ENCODE measurements around the gene CDS2.

DNA sequence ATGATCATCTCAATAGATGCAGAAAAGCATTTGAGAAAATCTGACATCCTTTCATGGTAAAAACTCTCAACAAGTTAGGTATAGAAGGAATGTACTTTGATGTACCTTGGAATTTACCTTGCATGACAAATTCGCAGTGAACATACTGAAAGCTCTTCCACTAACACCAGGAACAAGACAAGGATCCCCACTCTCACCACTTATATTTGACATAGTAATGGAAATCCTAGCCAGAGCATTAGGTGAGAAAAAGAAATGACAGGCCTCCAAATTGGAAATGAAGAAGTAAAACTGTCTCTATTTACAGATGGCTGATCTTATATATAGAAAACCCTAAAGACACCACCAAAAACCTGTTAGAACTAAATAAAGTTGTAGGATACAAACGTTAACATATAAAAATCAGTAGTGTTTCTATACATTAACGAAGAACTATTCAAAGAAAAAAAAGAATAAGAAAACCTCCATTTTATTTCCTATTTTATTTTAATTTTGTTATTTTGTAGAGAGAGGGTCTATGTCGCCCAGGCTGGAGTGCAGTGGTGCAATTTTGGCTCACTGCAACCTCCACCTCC, 34.0 kb upstream of the CDS2 start:
- TF ChIP-seq, protein P1, sequence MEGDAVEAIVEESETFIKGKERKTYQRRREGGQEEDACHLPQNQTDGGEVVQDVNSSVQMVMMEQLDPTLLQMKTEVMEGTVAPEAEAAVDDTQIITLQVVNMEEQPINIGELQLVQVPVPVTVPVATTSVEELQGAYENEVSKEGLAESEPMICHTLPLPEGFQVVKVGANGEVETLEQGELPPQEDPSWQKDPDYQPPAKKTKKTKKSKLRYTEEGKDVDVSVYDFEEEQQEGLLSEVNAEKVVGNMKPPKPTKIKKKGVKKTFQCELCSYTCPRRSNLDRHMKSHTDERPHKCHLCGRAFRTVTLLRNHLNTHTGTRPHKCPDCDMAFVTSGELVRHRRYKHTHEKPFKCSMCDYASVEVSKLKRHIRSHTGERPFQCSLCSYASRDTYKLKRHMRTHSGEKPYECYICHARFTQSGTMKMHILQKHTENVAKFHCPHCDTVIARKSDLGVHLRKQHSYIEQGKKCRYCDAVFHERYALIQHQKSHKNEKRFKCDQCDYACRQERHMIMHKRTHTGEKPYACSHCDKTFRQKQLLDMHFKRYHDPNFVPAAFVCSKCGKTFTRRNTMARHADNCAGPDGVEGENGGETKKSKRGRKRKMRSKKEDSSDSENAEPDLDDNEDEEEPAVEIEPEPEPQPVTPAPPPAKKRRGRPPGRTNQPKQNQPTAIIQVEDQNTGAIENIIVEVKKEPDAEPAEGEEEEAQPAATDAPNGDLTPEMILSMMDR (IDR thresholded peaks at IDR 0.05), result no peak
- TF ChIP-seq POLR2A (IDR thresholded peaks at IDR 0.05), result no peak
- TF ChIP-seq POLR2AphosphoS5 (IDR thresholded peaks at IDR 0.05), result no peak
